GM19023 (cell line): Measurements from ENCODE around the gene FAM193A.
"Not testable (repeated sequence)": the region's sequence is repeated elsewhere in the genome, so short reads cannot be mapped to it uniquely, and the experiment has no call there.

Source experiments
- ATAC-seq: cut with Tn5 transposase; IDR thresholded peaks from one replicate; pipeline ENCODE4 v1.9.1; 2021; ENCODE audit warnings: mild to moderate bottlenecking, moderate library complexity; ENCODE audit not compliant: unreplicated experiment

The FAM193A gene

GRCh38 chr4:2765832-2766526, 229.5 kb downstream of the FAM193A start:
- ATAC-seq, result no peak

DNA sequence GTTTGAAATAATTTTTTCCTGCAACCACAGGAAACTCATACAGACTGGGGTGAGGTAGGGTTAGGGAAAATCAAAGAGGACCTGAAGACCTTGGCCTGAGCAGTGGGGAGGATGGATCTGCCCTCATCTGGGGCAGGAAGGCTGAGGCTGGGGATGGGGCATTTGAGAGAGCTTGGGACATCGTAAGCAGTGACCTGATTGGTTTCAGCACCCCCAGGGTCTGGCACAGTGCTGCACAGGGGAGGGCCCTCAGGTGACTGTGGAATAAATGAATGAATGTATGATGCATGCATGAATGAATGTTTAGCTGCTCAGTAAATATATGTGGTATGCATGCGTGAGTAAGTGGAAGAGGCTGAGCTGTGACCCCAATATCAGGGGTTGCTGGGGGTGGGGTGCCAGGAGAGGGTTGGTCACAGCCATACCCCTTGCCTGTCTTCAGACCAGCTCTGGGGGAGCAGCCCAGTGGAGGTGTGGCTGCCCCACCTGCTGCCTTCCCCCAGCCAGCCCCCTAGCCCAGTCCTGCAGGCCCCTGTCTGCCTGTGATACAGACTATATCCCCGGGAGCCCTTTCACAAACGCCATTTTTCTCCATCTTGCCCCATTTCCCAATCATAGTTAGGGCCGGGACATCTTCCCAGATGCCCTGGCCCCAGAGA, 230.7 kb downstream of the FAM193A start:
- no peak for ATAC-seq

DNA sequence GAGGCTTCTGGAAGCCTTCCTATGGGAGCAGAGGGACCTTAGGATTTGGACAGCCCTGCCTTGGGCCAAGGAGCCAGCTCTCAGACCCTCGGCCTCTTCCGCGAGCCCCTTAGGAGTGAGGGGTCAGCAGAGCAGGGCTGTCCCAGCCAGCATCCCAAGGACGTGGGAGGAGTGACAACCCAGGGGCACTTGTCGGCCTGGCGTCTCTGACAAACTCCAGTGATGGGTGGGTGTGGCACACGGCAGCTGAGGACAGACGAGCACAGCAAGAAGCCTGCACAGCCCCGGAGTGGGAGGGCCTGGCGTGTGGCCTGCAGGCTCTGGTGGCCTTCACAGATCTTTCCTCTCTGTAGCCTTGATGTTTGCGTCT, 231.2 kb downstream of the FAM193A start:
- no peak for ATAC-seq

- ATAC-seq, result no peak
Observed at GRCh38 chr4:2768124-2768523, 231.7 kb downstream of the FAM193A start.

DNA sequence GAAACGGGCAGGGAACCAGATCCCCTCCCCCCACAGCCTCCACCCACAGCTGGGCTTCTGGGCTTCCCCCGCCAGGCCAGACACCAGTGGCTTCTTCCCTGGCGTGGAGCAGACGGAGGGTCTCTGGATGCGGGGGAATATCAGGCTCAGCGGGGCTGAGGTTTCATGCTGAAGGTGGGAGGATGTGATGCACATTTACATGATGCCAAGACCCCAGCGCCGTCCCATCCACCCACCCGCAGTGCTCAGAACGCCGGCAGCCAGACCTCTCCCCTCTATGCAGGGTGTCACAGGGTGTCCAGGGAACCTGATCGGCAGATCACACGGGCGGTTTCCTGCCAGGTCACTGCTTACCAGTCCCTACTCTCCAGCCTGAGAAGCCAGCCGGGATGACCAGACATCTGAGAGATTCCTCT, 232.5 kb downstream of the FAM193A start:
- no peak for ATAC-seq

GRCh38 chr4:2771264-2771663, 234.8 kb downstream of the FAM193A start:
- ATAC-seq, result no peak

DNA sequence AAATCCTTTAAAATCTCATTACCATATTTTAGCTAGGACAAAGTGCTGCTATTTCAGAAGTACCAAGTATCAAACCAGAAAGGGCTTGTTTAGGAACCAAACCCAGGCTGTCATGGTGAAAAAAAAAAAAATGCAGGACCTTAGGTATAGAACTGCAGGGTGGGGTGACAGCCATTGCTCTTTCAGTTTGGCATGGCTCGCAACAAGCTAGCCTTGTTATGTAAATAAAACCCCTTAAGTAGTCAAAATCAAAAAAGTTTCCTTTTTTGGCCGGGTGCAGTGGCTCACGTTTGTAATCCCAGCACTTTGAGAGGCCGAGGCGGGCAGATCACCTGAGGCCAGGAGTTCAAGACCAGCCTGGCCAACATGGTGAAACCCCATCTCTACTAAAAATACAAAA, 244.2 kb downstream of the FAM193A start:
- not testable (repeated sequence) for ATAC-seq

DNA sequence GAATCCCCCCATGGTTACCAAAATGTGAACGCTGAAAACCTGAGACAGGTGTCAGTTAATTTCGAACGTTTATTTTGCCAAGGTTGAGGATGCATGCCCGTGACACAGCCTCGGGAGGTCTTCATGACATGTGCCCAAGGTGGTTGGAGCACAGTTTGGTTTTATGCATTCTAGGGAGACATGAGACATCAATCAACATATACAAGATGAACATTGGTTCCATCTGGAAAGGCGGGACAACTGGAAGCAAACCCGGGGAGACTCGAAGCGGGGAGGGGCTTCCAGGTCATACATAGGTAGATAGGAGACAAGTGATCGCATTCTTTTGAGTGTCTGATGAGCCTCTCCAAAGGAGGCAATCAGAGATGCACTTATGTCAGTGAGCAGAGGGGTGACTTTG, 245.5 kb downstream of the FAM193A start:
- no peak for ATAC-seq
